CD4-positive, CD25-positive, alpha-beta regulatory T cell (primary cell): Measurements from ENCODE around the gene EMC9. TPM values are rescaled to one million over a fixed set of nuclear protein-coding genes. Genes with fewer than 3 reads are reported as not detected.
A peak's percentile ranks its signal among the peaks of the same experiment; 100 is the strongest.

ENCODE experiments used
- ATAC-seq, 2 donors: fragments of 150-1000 bp; cut with Tn5 transposase; one replicate each; pipeline ENCODE4 v1.10.0; 2021; ENCODE audit warnings: low read depth in 2 of 2, moderate number of reproducible peaks in 2 of 2, moderate library complexity in 1 of 2
- DNase-seq, 3 donors: peaks; one replicate each; pipeline versions ENCODE4 v3.0.0 to v3.0.0-alpha.2; 2012 to 2022; ENCODE audit warnings: mixed read lengths in 1 of 3
- H3K27ac ChIP-seq: one replicate; pipeline ENCODE4 v1.7.0; 2013; ENCODE audit warnings: mild to moderate bottlenecking, low read length; ENCODE audit not compliant: insufficient read depth, poor library complexity, severe bottlenecking
- H3K27me3 ChIP-seq: one replicate; pipeline ENCODE4 v1.7.0; 2013; ENCODE audit warnings: low read length; ENCODE audit not compliant: control insufficient read depth, insufficient read depth
- H3K36me3 ChIP-seq: one replicate; pipeline ENCODE4 v1.7.0; 2013; ENCODE audit warnings: mild to moderate bottlenecking, low read length, moderate library complexity; ENCODE audit not compliant: control insufficient read depth, insufficient read depth
- H3K4me1 ChIP-seq: 2 replicates; pipeline ENCODE4 v1.7.0; 2013; ENCODE audit warnings: mild to moderate bottlenecking, low read length; ENCODE audit not compliant: insufficient read depth, control insufficient read depth, poor library complexity, severe bottlenecking
- H3K4me3 ChIP-seq: one replicate; pipeline ENCODE4 v1.7.0; 2013; ENCODE audit warnings: low read depth, mild to moderate bottlenecking, low read length, moderate library complexity
- H3K9me3 ChIP-seq, 2 experiments: 1 replicate in 1 of 2; 2 replicates in 1 of 2; pipeline ENCODE4 v1.7.0; 2013; ENCODE audit warnings: low read length in 2 of 2, mild to moderate bottlenecking in 1 of 2, moderate library complexity in 1 of 2; ENCODE audit not compliant: control insufficient read depth in 2 of 2
- H3K27ac Mint-ChIP-seq, 3 donors: one replicate each; pipeline ENCODE4 v1.8.0; 2020 to 2022; ENCODE audit warnings: mild to moderate bottlenecking in 3 of 3, mixed read lengths in 3 of 3, moderate library complexity in 2 of 3
- H3K27me3 Mint-ChIP-seq: one replicate; pipeline ENCODE4 v1.8.0; 2022; ENCODE audit warnings: mild to moderate bottlenecking, mixed read lengths
- H3K36me3 Mint-ChIP-seq: one replicate; pipeline ENCODE4 v1.8.0; 2020; ENCODE audit warnings: mixed read lengths
- H3K4me1 Mint-ChIP-seq, 4 donors: one replicate each; pipeline ENCODE4 v1.8.0; 2020 to 2022; ENCODE audit warnings: mixed read lengths in 4 of 4, mild to moderate bottlenecking in 1 of 4
- H3K4me3 Mint-ChIP-seq, 4 donors: one replicate each; pipeline ENCODE4 v1.8.0; 2020 to 2022; ENCODE audit warnings: mild to moderate bottlenecking in 4 of 4, mixed read lengths in 4 of 4, moderate library complexity in 3 of 4
- H3K9me3 Mint-ChIP-seq, 7 donors: one replicate each; pipeline ENCODE4 v1.8.0; 2020 to 2022; ENCODE audit warnings: mixed read lengths in 7 of 7, mild to moderate bottlenecking in 3 of 7, moderate library complexity in 2 of 7
- polyA plus RNA-seq, 4 donors: library from polyadenylated mRNA; unstranded; fragments of 300-500 nt; fragmentation: Illumina TruSeq; gene quantifications; one replicate each; pipeline ENCODE4 v1.2.3, GENCODE V29; 2021
- total RNA-seq: library from RNA; stranded (reverse); gene quantifications from one replicate; pipeline ENCODE4 v1.2.3, GENCODE V29; 2022

Gene EMC9
- total RNA-seq (11.7 TPM), polyA plus RNA-seq (10 to 100 TPM; 10.7 to 22.5 (median 13.4) TPM)

- H3K4me3 ChIP-seq = peak within 1 kb of the TSS; percentile 88
- Mint-ChIP-seq H3K36me3 (peaks cover 25% of the 10 kb centered on the region), H3K4me1 (peaks cover 6 to 86% (median 46%) of the 10 kb centered on the region in 4 donors), H3K27me3 (no peaks in the 10 kb centered on the region), H3K4me3 (peak within 1 kb of the TSS; percentile 87 to 97 (median 94)), H3K9me3 (no peaks in the 10 kb centered on the region), H3K27ac (peak within 1 kb of the TSS; percentile 91 to 98 (median 93))
- DNase-seq (peak; percentile 99 to 100 (median 99)), ATAC-seq (peak; percentile 92 to 94)
- peak within 1 kb of the TSS; percentile 80 for H3K27ac ChIP-seq
- H3K9me3 ChIP-seq = no peaks in the 10 kb centered on the region
- no peaks in the 10 kb centered on the region for H3K27me3 ChIP-seq
- H3K36me3 ChIP-seq = peaks cover 28% of the 10 kb centered on the region
- H3K4me1 ChIP-seq = peaks cover 65% of the 10 kb centered on the region
Measured at GRCh38 chr14:24141097-24141880, at the start of gene EMC9. Gene EMC9 (minus strand): TSS chr14:24141591. CDS start chr14:24141304, 287 bp downstream.

- H3K27me3 ChIP-seq = no peaks in the 10 kb centered on the region
- Mint-ChIP-seq H3K4me1 (peaks cover 22 to 62% (median 37%) of the 10 kb centered on the region in 4 donors), H3K27ac (peak overlapping the region in 1 of 3 donors; percentile 92), H3K4me3 (peak overlapping the region in 1 of 4 donors; percentile 46), H3K9me3 (no peaks in the 10 kb centered on the region), H3K27me3 (peaks cover 11% of the 10 kb centered on the region), H3K36me3 (peaks cover 9% of the 10 kb centered on the region)
- H3K4me3 ChIP-seq = no peak overlapping the region
- ATAC-seq (no peak), DNase-seq (no peak)
- peaks cover 24% of the 10 kb centered on the region for H3K36me3 ChIP-seq
- peaks cover 31% of the 10 kb centered on the region for H3K4me1 ChIP-seq
- no peaks in the 10 kb centered on the region for H3K9me3 ChIP-seq
- H3K27ac ChIP-seq = no peak overlapping the region
Measured at GRCh38 chr14:24190416-24190815, 49.0 kb upstream of the EMC9 start.

- H3K4me3 Mint-ChIP-seq = peak overlapping the region in 2 of 4 donors; percentile 95 to 98
- H3K36me3 Mint-ChIP-seq = peaks cover 9% of the 10 kb centered on the region
Measured at GRCh38 chr14:24189460-24189859, 48.1 kb upstream of the EMC9 start.

GRCh38 chr14:24189059-24189375 is 47.6 kb upstream of the EMC9 start:
- peaks cover 36% of the 10 kb centered on the region for H3K36me3 ChIP-seq
- no peak for DNase-seq
- H3K9me3 Mint-ChIP-seq = no peaks in the 10 kb centered on the region
- H3K4me3 Mint-ChIP-seq = peak overlapping the region; percentile 90 to 98 (median 94)
- peak overlapping the region; percentile 88 to 95 (median 92) for H3K27ac Mint-ChIP-seq
- ATAC-seq = no peak
- H3K36me3 Mint-ChIP-seq = peaks cover 9% of the 10 kb centered on the region
- peak overlapping the region; percentile 79 for H3K27ac ChIP-seq
- no peaks in the 10 kb centered on the region for H3K27me3 ChIP-seq
- H3K9me3 ChIP-seq = no peaks in the 10 kb centered on the region
- H3K4me3 ChIP-seq = peak overlapping the region; percentile 13
- H3K4me1 ChIP-seq = peaks cover 20% of the 10 kb centered on the region
- peaks cover 22 to 51% (median 28%) of the 10 kb centered on the region in 4 donors for H3K4me1 Mint-ChIP-seq
- H3K27me3 Mint-ChIP-seq = peaks cover 5% of the 10 kb centered on the region

More at GRCh38 chr14:24189460-24189859, 48.1 kb upstream of the EMC9 start:
- Histone ChIP-seq H3K27me3 (no peaks in the 10 kb centered on the region), H3K9me3 (no peaks in the 10 kb centered on the region), H3K27ac (peak overlapping the region; percentile 79), H3K4me3 (no peak overlapping the region), H3K36me3 (peaks cover 32% of the 10 kb centered on the region), H3K4me1 (peaks cover 24% of the 10 kb centered on the region)
- H3K9me3 Mint-ChIP-seq = no peaks in the 10 kb centered on the region
- peak overlapping the region; percentile 53 to 95 (median 92) for H3K27ac Mint-ChIP-seq
- H3K4me1 Mint-ChIP-seq = peaks cover 22 to 55% (median 32%) of the 10 kb centered on the region in 4 donors
- DNase-seq = no peak
- ATAC-seq = no peak
- peaks cover 5% of the 10 kb centered on the region for H3K27me3 Mint-ChIP-seq

- peaks cover 18% of the 10 kb centered on the region for H3K4me1 ChIP-seq
- peak within 1 kb of the TSS; percentile 61 for H3K4me3 ChIP-seq
- no peaks in the 10 kb centered on the region for H3K9me3 Mint-ChIP-seq
- H3K36me3 Mint-ChIP-seq = peaks cover 9% of the 10 kb centered on the region
- peak within 1 kb of the TSS; percentile 88 to 95 (median 92) for H3K27ac Mint-ChIP-seq
- ATAC-seq = peak; percentile 90 to 94
- H3K27ac ChIP-seq = peak within 1 kb of the TSS; percentile 79
- DNase-seq = peak; percentile 94 to 98 (median 94)
- peaks cover 5% of the 10 kb centered on the region for H3K27me3 Mint-ChIP-seq
- H3K36me3 ChIP-seq = peaks cover 38% of the 10 kb centered on the region
- peak within 1 kb of the TSS; percentile 90 to 98 (median 94) for H3K4me3 Mint-ChIP-seq
- H3K9me3 ChIP-seq = no peaks in the 10 kb centered on the region
- no peaks in the 10 kb centered on the region for H3K27me3 ChIP-seq
- peaks cover 22 to 48% (median 26%) of the 10 kb centered on the region in 4 donors for H3K4me1 Mint-ChIP-seq
Measured at GRCh38 chr14:24188251-24189058, 47.1 kb upstream of the EMC9 start, which contains the start of gene IPO4. Gene IPO4 (minus strand): TSS chr14:24188816. CDS start chr14:24188787, 29 bp downstream.

- H3K9me3 Mint-ChIP-seq = no peaks in the 10 kb centered on the region
- peaks cover 5% of the 10 kb centered on the region for H3K36me3 Mint-ChIP-seq
- H3K27me3 Mint-ChIP-seq = peaks cover 5% of the 10 kb centered on the region
- H3K4me1 ChIP-seq = peaks cover 18% of the 10 kb centered on the region
- peak overlapping the region in 2 of 3 donors; percentile 92 to 95 for H3K27ac Mint-ChIP-seq
- H3K4me1 Mint-ChIP-seq = peaks cover 21 to 42% (median 24%) of the 10 kb centered on the region in 4 donors
- no peaks in the 10 kb centered on the region for H3K27me3 ChIP-seq
- peak overlapping the region; percentile 90 to 98 (median 94) for H3K4me3 Mint-ChIP-seq
- H3K4me3 ChIP-seq = peak overlapping the region; percentile 61
- peaks cover 35% of the 10 kb centered on the region for H3K36me3 ChIP-seq
- H3K27ac ChIP-seq = peak overlapping the region; percentile 79
- no peak for ATAC-seq
- no peaks in the 10 kb centered on the region for H3K9me3 ChIP-seq
- DNase-seq = no peak
Measured at GRCh38 chr14:24187539-24187915, 46.1 kb upstream of the EMC9 start.

- H3K4me1 ChIP-seq = peaks cover 18% of the 10 kb centered on the region
- Mint-ChIP-seq H3K36me3 (peaks cover 4% of the 10 kb centered on the region), H3K27ac (peak overlapping the region; percentile 28 to 92 (median 64)), H3K9me3 (no peaks in the 10 kb centered on the region), H3K4me1 (peaks cover 16 to 38% (median 26%) of the 10 kb centered on the region in 4 donors), H3K4me3 (peak overlapping the region in 3 of 4 donors; percentile 90 to 95 (median 92)), H3K27me3 (peaks cover 5% of the 10 kb centered on the region)
- no peak overlapping the region for H3K27ac ChIP-seq
- peaks cover 30% of the 10 kb centered on the region for H3K36me3 ChIP-seq
- no peak for DNase-seq
- no peaks in the 10 kb centered on the region for H3K9me3 ChIP-seq
- H3K4me3 ChIP-seq = peak overlapping the region; percentile 11
- no peaks in the 10 kb centered on the region for H3K27me3 ChIP-seq
- no peak for ATAC-seq
Measured at GRCh38 chr14:24186831-24187538, 45.6 kb upstream of the EMC9 start.
